A549 (cell line): ENCODE results near the gene CAPN7. TPM values are rescaled to one million over a fixed set of nuclear protein-coding genes. Genes with fewer than 3 reads are reported as not detected.
A peak's percentile ranks its signal among the peaks of the same experiment; 100 is the strongest.

Experiments
- ATAC-seq, 2 experiments: fragments of 200-7000 bp in 1 of 2; fragments of >200 bp in 1 of 2; cut with Nextera tagmentation in 1 of 2; cut with Tn5 transposase in 1 of 2; 3 replicates each; pipeline versions ENCODE4 v1.8.0 to v1.9.1; 2018 to 2020; ENCODE audit warnings: mild to moderate bottlenecking in 1 of 2, moderate library complexity in 1 of 2
- CTCF ChIA-PET: fragments of 300-600 bp; sonication (Branson Sonifier 250); formaldehyde crosslinking; extraction: SDS; loops from one replicate; lab custom pipeline; 2021; ENCODE audit warnings: antibody characterized with exemption, inconsistent platforms; lab: Yijun Ruan, JAX
- POLR2A ChIA-PET: fragments of 350-600 bp; formaldehyde crosslinking; extraction: SDS; loops from one replicate; lab custom pipeline; 2021; ENCODE audit warnings: antibody characterized with exemption, inconsistent platforms; lab: Yijun Ruan, JAX
- DNase-seq, 2 experiments: peaks; one replicate each; pipeline versions ENCODE4 v3.0.0 to v3.0.0-alpha.2; 2011 to 2016; ENCODE audit warnings: low read depth in 1 of 2, low spot score in 1 of 2
- FAIRE-seq: peaks from 2 replicates; lab custom pipeline; 2011; peaks lifted over from hg19 to GRCh38; lab: Jason Lieb, UNC
- H3K27ac ChIP-seq, 2 experiments: fragments of >200 bp; sonication (Bioruptor Twin); formaldehyde crosslinking; 3 replicates each; pipeline ENCODE4 v1.5.1; 2016 to 2017
- H3K4me1 ChIP-seq: fragments of >200 bp; sonication (Bioruptor Twin); formaldehyde crosslinking; 3 replicates; pipeline ENCODE4 v1.6.1; 2016
- H3K4me2 ChIP-seq: fragments of >200 bp; sonication (Bioruptor Twin); formaldehyde crosslinking; 3 replicates; pipeline ENCODE4 v1.6.1; 2016
- H3K4me3 ChIP-seq: fragments of >200 bp; sonication (Bioruptor Twin); formaldehyde crosslinking; 3 replicates; pipeline ENCODE4 v1.5.1; 2016
- H3K9me3 ChIP-seq: fragments of >200 bp; sonication (Bioruptor Twin); formaldehyde crosslinking; 3 replicates; pipeline ENCODE4 v1.6.1; 2016
- CEBPB ChIP-seq, 2 experiments: fragments of >200 bp in 1 of 2; sonication (Bioruptor Twin) in 1 of 2; formaldehyde crosslinking in 1 of 2; IDR thresholded peaks; 2 replicates each; pipeline ENCODE4 v1.6.1; 2012 to 2016
- CTCF ChIP-seq: fragments of >200 bp; sonication (Bioruptor Twin); formaldehyde crosslinking; IDR thresholded peaks from 3 replicates; pipeline ENCODE4 v1.5.1; 2016
- ELK1 ChIP-seq: fragments of 150-350 bp; IDR thresholded peaks from 2 replicates; pipeline ENCODE4 v1.6.1; 2014; ENCODE audit warnings: low read depth, mild to moderate bottlenecking, low read length
- EP300 ChIP-seq, 2 experiments: fragments of >200 bp; sonication (Bioruptor Twin); formaldehyde crosslinking; IDR thresholded peaks; 2 replicates in 1 of 2; 3 replicates in 1 of 2; pipeline ENCODE4 v1.6.1; 2016 to 2017
- FOSB ChIP-seq: fragments of 250-450 bp; sonication (Bioruptor Pico); IDR thresholded peaks from 2 replicates; pipeline ENCODE4 v1.5.0; 2020; ENCODE audit warnings: mild to moderate bottlenecking, moderate library complexity
- HDAC2 ChIP-seq: fragments of 200-600 bp; sonication (generic); IDR thresholded peaks from 2 replicates; pipeline ENCODE4 v1.6.1; 2016
- HES2 ChIP-seq: fragments of >200 bp; sonication (Bioruptor Twin); formaldehyde crosslinking; IDR thresholded peaks from 2 replicates; pipeline ENCODE4 v1.6.1; 2016
- JUNB ChIP-seq: fragments of >200 bp; sonication (Bioruptor Twin); formaldehyde crosslinking; IDR thresholded peaks from 2 replicates; pipeline ENCODE4 v1.6.1; 2016
- KDM5A ChIP-seq: fragments of 200-600 bp; sonication (generic); IDR thresholded peaks from 2 replicates; pipeline ENCODE4 v1.6.1; 2016; ENCODE audit warnings: antibody characterized with exemption, mild to moderate bottlenecking
- MAX ChIP-seq: IDR thresholded peaks from 2 replicates; pipeline ENCODE4 v1.6.1; 2012
- NFE2L2 ChIP-seq: fragments of 150-350 bp; conservative IDR thresholded peaks from 2 replicates; pipeline ENCODE4 v1.6.1; 2014; ENCODE audit warnings: low read length
- PBX3 ChIP-seq: IDR thresholded peaks from 2 replicates; pipeline ENCODE4 v1.6.1; 2012
- RAD21 ChIP-seq, 2 experiments: fragments of >200 bp in 1 of 2; sonication (Bioruptor Twin) in 1 of 2; formaldehyde crosslinking in 1 of 2; IDR thresholded peaks in 1 of 2; conservative IDR thresholded peaks in 1 of 2; 2 replicates in 1 of 2; 3 replicates in 1 of 2; pipeline ENCODE4 v1.6.1; 2012 to 2018; ENCODE audit warnings: inconsistent platforms in 1 of 2
- RNF2 ChIP-seq: fragments of 200-600 bp; sonication (generic); IDR thresholded peaks from 2 replicates; pipeline ENCODE4 v1.6.1; 2016; ENCODE audit warnings: low read depth, mild to moderate bottlenecking, antibody characterized with exemption, moderate library complexity, borderline replicate concordance
- USF2 ChIP-seq: fragments of 450-650 bp; IDR thresholded peaks from 2 replicates; pipeline ENCODE4 v1.6.1; 2014; ENCODE audit warnings: antibody characterized with exemption
- WGBS: methylation state at CpG from one replicate; pipeline ENCODE4 v1.1.6; 2017; ENCODE audit errors: missing lambda C conversion rate; 5-methylcytosine and 5-hydroxymethylcytosine counted together
- polyA plus RNA-seq, 4 experiments: library from polyadenylated mRNA; depleted of rRNA in 3 of 4; stranded (reverse); fragments of >200 nt; fragmentation: RNase III in 1 of 4; extraction: RNeasy Plus Mini Kit Qiagen cat#74134 plus additional on column Dnase treatment in 1 of 4; gene quantifications; 2 replicates in 3 of 4; 3 replicates in 1 of 4; pipeline ENCODE4 v1.2.3, GENCODE V29; 2011 to 2017

CAPN7 gene
- polyA plus RNA-seq, 2 of the 4 experiments (the other 2 are of a cell fraction) = 19.9 to 36.8 TPM

- no peak for FAIRE-seq
- Histone ChIP-seq H3K9me3 (no peaks in the 10 kb centered on the region), H3K27ac (no peak overlapping the region), H3K4me1 (peaks cover 4% of the 10 kb centered on the region; the same call in 1 of the 3 replicates), H3K4me2 (no peak overlapping the region), H3K4me3 (no peak overlapping the region)
- WGBS = 92% methylated on average over 7 of the region's 8 CpGs
- TF ChIP-seq KDM5A (no peak), HES2 (no peak), NFE2L2 (no peak)
- peak in 1 of 2 experiments; percentile 54; a peak in 1 of 6 replicates for ATAC-seq
- ChIA-PET POLR2A (no interaction called here), CTCF (interaction anchor here (0.6 to 12.6 kb wide), 3 partner anchors 19 to 92 kb away, joined by 4 to 121 read pairs (median 4); no protein-coding TSS in a partner anchor)
- no peak for DNase-seq
These were observed 80.0 kb downstream of the CAPN7 start for GRCh38 chr3:15286022-15286421.

GRCh38 chr3:15287565-15288330 lies 81.7 kb downstream of the CAPN7 start:
- Histone ChIP-seq H3K4me1 (peaks cover 4% of the 10 kb centered on the region; the same call in 1 of the 3 replicates), H3K4me3 (no peak overlapping the region), H3K27ac (no peak overlapping the region), H3K9me3 (no peaks in the 10 kb centered on the region), H3K4me2 (no peak overlapping the region)
- TF ChIP-seq ELK1 = no peak
- no peak for TF ChIP-seq RNF2
- peak; percentile 65 to 81; a peak in 3 of 4 replicates for TF ChIP-seq CEBPB (IDR thresholded peaks at IDR 0.05)
- no peak for TF ChIP-seq HDAC2
- no peak for TF ChIP-seq FOSB (CRISPR knock-in tag)
- ChIA-PET POLR2A (interaction anchor here (0.5 kb wide), 1 partner anchor 67 kb away, joined by 3 read pairs; no protein-coding TSS in a partner anchor), CTCF (interaction anchor here (1.2 to 12.6 kb wide), 2 partner anchors 21 to 45 kb away, joined by 5 to 121 read pairs; partner anchors contain the start of gene SH3BP5)
- ATAC-seq (no peak), FAIRE-seq (no peak), DNase-seq (no peak)
- 86% methylated on average over 13 of the region's 13 CpGs for WGBS

- ATAC-seq (no peak), FAIRE-seq (no peak), DNase-seq (no peak)
- Histone ChIP-seq H3K4me2 (no peak overlapping the region), H3K4me3 (no peak overlapping the region), H3K9me3 (no peaks in the 10 kb centered on the region), H3K4me1 (peaks cover 4% of the 10 kb centered on the region; the same call in 1 of the 3 replicates), H3K27ac (no peak overlapping the region)
- WGBS = 92% methylated on average over 10 of the region's 10 CpGs
- no peak for TF ChIP-seq JUNB
- TF ChIP-seq PBX3 = no peak
- TF ChIP-seq ELK1 = no peak
- TF ChIP-seq MAX = no peak
- no peak for TF ChIP-seq USF2
- no peak for TF ChIP-seq CTCF
- no peak for TF ChIP-seq CEBPB (IDR thresholded peaks at IDR 0.05)
- TF ChIP-seq RAD21 (conservative IDR thresholded peaks at IDR 0.05 in 1 of 2, IDR thresholded peaks at IDR 0.05 in 1 of 2) = no peak
- no peak for TF ChIP-seq EP300 (IDR thresholded peaks at IDR 0.05)
- ChIA-PET POLR2A (no interaction called here), CTCF (interaction anchor here (12.6 kb wide), 1 partner anchor 22 kb away, joined by 121 read pairs; no protein-coding TSS in a partner anchor)
These were observed 82.4 kb downstream of the CAPN7 start for GRCh38 chr3:15288331-15289035.
